Fibroblast of lung (primary cell): ENCODE measurements around the gene TMEM178B. TPM values are rescaled to one million over a fixed set of nuclear protein-coding genes. Genes with fewer than 3 reads are reported as not detected.

ENCODE experiments used
- DNase-seq, 2 donors: peaks; one replicate each; pipeline versions ENCODE4 v3.0.0 to v3.0.0-alpha.2; 2010; ENCODE audit warnings: low read depth in 2 of 2
- H2AFZ ChIP-seq: 2 replicates; pipeline ENCODE4 v1.5.1; 2012; ENCODE audit warnings: low read length, control low read depth, inconsistent platforms
- H3K27ac ChIP-seq: 2 replicates; pipeline ENCODE4 v1.5.1; 2011; ENCODE audit warnings: low read length, control low read depth; ENCODE audit not compliant: insufficient read depth
- H3K27me3 ChIP-seq: 2 replicates; pipeline ENCODE4 v1.5.1; 2011; ENCODE audit warnings: mild to moderate bottlenecking, low read length; ENCODE audit not compliant: control insufficient read depth, insufficient read depth
- H3K36me3 ChIP-seq: 2 replicates; pipeline ENCODE4 v1.5.1; 2011; ENCODE audit warnings: low read length; ENCODE audit not compliant: control insufficient read depth, insufficient read depth
- H3K4me1 ChIP-seq: 2 replicates; pipeline ENCODE4 v1.5.1; 2011; ENCODE audit warnings: low read length; ENCODE audit not compliant: control insufficient read depth, insufficient read depth; ENCODE audit errors: extremely low read depth
- H3K4me2 ChIP-seq: 2 replicates; pipeline ENCODE4 v1.5.1; 2011; ENCODE audit warnings: low read length, control low read depth; ENCODE audit not compliant: insufficient read depth; ENCODE audit errors: extremely low read depth
- H3K4me3 ChIP-seq, 4 experiments: fragments of 200-600 bp in 1 of 4; sonication (generic) in 1 of 4; replicated peaks in 1 of 4; 2 replicates each; pipeline ENCODE4 v1.5.1; 2011 to 2016; ENCODE audit warnings: low read length in 4 of 4, low read depth in 3 of 4, mild to moderate bottlenecking in 3 of 4, control low read depth in 2 of 4, inconsistent platforms in 1 of 4, mixed read lengths in 1 of 4; ENCODE audit not compliant: insufficient read depth in 1 of 4; ENCODE audit errors: control extremely low read depth in 1 of 4
- H3K79me2 ChIP-seq: 2 replicates; pipeline ENCODE4 v1.5.1; 2012; ENCODE audit warnings: mild to moderate bottlenecking, low read length, inconsistent platforms; ENCODE audit not compliant: control insufficient read depth, insufficient read depth
- H3K9ac ChIP-seq: 2 replicates; pipeline ENCODE4 v1.5.1; 2011; ENCODE audit warnings: mild to moderate bottlenecking, low read length, control low read depth; ENCODE audit not compliant: insufficient read depth
- H3K9me3 ChIP-seq: 2 replicates; pipeline ENCODE4 v1.5.1; 2012; ENCODE audit warnings: low read depth, low read length; ENCODE audit not compliant: control insufficient read depth, insufficient read depth
- H4K20me1 ChIP-seq: 2 replicates; pipeline ENCODE4 v1.5.1; 2011; ENCODE audit warnings: low read length; ENCODE audit not compliant: control insufficient read depth, insufficient read depth; ENCODE audit errors: extremely low read depth
- EZH2 ChIP-seq: IDR thresholded peaks from 2 replicates; pipeline ENCODE4 v1.5.1; 2012; ENCODE audit warnings: low read length, control low read depth, mild to moderate bottlenecking; ENCODE audit errors: missing control alignments
- polyA plus RNA-seq, 2 donors: library from polyadenylated mRNA; depleted of rRNA in 1 of 2; stranded (reverse) in 1 of 2; unstranded in 1 of 2; fragments of >200 nt; gene quantifications; 2 replicates each; pipeline ENCODE4 v1.2.1, GENCODE V29; 2011 to 2012; ENCODE audit warnings: missing spikeins in 1 of 2
- total RNA-seq: library from RNA; depleted of rRNA; stranded (reverse); fragments of >200 nt; gene quantifications from 2 replicates; pipeline ENCODE4 v1.2.1, GENCODE V29; 2014
- TF ChIP-seq, protein P1 (sequence below), 2 donors: IDR thresholded peaks in 1 of 2; conservative IDR thresholded peaks in 1 of 2; 1 replicate in 1 of 2; 2 replicates in 1 of 2; pipeline ENCODE4 v1.5.1; 2011 to 2012; ENCODE audit warnings: low read length in 2 of 2, control low read depth in 1 of 2, inconsistent platforms in 1 of 2, low read depth in 1 of 2, mild to moderate bottlenecking in 1 of 2

TMEM178B gene
- total and polyA plus RNA-seq, 2 donors (not counting 1 experiment from before 2014, with no cell fraction given), result under 0.01 to 0.14 TPM

DNA sequence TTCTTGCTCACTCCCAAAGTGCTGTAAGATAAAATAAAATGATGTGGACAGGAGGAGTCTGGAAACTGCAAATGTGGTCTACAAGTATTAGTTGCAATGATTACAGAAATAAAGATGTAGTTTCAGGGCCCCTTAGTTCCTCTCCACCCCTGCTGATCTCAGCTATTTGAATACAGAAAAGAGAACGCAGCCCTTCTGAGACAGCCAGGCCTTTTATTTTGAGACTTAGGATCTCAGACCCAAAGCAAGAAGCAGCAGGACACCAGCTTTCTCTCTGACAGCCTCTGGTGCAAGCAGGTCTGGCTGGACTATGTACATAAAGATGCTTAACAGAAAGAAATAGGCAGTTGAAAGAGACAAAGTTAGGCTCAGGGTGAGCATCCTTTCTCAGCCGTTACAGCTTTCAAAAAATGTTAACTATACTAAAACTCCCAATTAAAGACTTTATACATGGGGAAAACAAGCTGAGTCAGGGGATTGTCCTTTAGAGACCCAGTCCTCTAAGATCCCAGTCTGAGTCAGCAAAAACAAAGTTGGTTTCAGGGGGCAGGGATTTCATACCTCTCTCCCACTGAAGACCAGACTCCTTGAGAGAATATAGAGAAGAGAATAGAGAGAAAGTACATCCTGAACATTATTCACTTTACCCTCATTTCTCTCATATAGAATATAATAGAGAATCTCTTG lies 220.4 kb downstream of the TMEM178B start:
- H4K20me1 ChIP-seq, result no peaks in the 10 kb centered on the region
- no peak overlapping the region for H3K9ac ChIP-seq
- no peak overlapping the region for H2AFZ ChIP-seq
- no peak overlapping the region for H3K4me2 ChIP-seq
- no peak overlapping the region for H3K4me3 ChIP-seq
- H3K27me3 ChIP-seq, result no peaks in the 10 kb centered on the region
- TF ChIP-seq, protein P1, sequence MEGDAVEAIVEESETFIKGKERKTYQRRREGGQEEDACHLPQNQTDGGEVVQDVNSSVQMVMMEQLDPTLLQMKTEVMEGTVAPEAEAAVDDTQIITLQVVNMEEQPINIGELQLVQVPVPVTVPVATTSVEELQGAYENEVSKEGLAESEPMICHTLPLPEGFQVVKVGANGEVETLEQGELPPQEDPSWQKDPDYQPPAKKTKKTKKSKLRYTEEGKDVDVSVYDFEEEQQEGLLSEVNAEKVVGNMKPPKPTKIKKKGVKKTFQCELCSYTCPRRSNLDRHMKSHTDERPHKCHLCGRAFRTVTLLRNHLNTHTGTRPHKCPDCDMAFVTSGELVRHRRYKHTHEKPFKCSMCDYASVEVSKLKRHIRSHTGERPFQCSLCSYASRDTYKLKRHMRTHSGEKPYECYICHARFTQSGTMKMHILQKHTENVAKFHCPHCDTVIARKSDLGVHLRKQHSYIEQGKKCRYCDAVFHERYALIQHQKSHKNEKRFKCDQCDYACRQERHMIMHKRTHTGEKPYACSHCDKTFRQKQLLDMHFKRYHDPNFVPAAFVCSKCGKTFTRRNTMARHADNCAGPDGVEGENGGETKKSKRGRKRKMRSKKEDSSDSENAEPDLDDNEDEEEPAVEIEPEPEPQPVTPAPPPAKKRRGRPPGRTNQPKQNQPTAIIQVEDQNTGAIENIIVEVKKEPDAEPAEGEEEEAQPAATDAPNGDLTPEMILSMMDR (conservative IDR thresholded peaks at IDR 0.05 in 1 of 2, IDR thresholded peaks at IDR 0.05 in 1 of 2; ENCODE audit: low read depth in 1 of 2, low read length in 2 of 2), result no peak
- no peak for TF ChIP-seq EZH2
- H3K79me2 ChIP-seq, result no peaks in the 10 kb centered on the region
- H3K4me1 ChIP-seq, result no peaks in the 10 kb centered on the region
- H3K36me3 ChIP-seq, result no peaks in the 10 kb centered on the region
- no peak overlapping the region for H3K27ac ChIP-seq
- DNase-seq, result no peak
- no peaks in the 10 kb centered on the region for H3K9me3 ChIP-seq

DNA sequence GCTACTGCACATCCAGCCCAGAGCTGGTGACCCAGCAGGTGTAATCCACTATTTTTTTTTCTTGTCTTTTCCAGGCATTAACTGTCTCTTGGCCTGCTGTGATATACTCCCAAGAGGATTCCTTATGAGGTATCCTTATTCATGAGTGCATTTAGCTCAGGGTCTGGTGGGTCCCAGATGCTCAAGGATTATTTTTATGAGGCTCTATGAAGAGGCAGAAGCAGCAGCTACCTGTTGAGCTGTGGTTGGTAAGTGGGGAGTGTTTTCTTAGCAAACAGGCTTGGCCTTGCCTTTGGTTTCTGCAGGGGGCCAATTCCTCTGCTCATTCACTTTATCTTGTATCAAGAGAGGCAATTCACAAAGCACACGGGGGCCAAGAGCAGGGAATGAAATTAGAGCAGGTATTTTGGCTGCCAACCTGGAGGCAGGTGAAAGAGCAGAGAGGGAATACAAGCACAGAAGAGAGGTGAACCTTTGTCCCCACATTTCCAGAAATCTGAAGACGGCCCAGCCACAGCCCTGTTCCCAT lies 221.6 kb downstream of the TMEM178B start:
- Histone ChIP-seq H3K79me2 (no peaks in the 10 kb centered on the region), H3K36me3 (no peaks in the 10 kb centered on the region), H4K20me1 (no peaks in the 10 kb centered on the region), H2AFZ (no peak overlapping the region), H3K27me3 (no peaks in the 10 kb centered on the region), H3K4me3 (no peak overlapping the region), H3K4me1 (no peaks in the 10 kb centered on the region), H3K27ac (no peak overlapping the region), H3K4me2 (no peak overlapping the region), H3K9ac (no peak overlapping the region), H3K9me3 (no peaks in the 10 kb centered on the region)
- no peak for DNase-seq
- TF ChIP-seq, protein P1 (conservative IDR thresholded peaks at IDR 0.05 in 1 of 2, IDR thresholded peaks at IDR 0.05 in 1 of 2; ENCODE audit: low read depth in 1 of 2, low read length in 2 of 2), result no peak
- no peak for TF ChIP-seq EZH2

DNA sequence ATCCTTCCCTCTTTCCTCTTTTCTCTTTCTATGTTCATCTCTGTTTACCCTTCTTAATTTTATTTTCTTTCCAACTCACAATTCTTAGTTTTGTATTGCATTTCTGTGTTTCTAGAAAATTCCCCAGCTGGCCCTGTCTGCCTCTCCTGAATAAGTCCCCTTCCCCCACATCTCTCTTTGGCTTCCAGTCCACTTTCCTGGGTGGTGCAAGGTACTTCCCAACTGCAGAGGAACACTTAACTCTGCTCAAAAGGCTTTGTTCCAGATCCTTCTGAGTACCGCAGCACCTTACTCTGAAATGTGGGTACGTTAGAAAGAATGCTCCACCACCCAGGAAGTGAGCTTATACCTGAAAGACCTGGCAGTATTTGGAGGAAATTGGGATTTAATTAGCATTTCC lies 227.0 kb downstream of the TMEM178B start:
- Histone ChIP-seq H3K27me3 (no peaks in the 10 kb centered on the region), H3K9me3 (no peaks in the 10 kb centered on the region), H2AFZ (no peak overlapping the region), H3K27ac (no peak overlapping the region), H3K4me2 (no peak overlapping the region), H4K20me1 (no peaks in the 10 kb centered on the region), H3K4me3 (no peak overlapping the region), H3K4me1 (no peaks in the 10 kb centered on the region), H3K9ac (no peak overlapping the region), H3K36me3 (no peaks in the 10 kb centered on the region), H3K79me2 (no peaks in the 10 kb centered on the region)
- no peak for TF ChIP-seq EZH2
- TF ChIP-seq, protein P1 (conservative IDR thresholded peaks at IDR 0.05 in 1 of 2, IDR thresholded peaks at IDR 0.05 in 1 of 2; ENCODE audit: low read depth in 1 of 2, low read length in 2 of 2), result no peak
- DNase-seq, result no peak
